Spleen (tissue), 7 donors: ENCODE measurements around the gene BMX.

Source experiments
- CTCF ChIP-seq, 11 experiments: fragments of 200-600 bp in 7 of 11; fragments of 450-650 bp in 4 of 11; sonication (generic) in 4 of 11; IDR thresholded peaks in 8 of 11; conservative IDR thresholded peaks in 3 of 11; 1 replicate in 7 of 11; 2 replicates in 4 of 11; pipeline versions ENCODE4 v1.4.0 to v1.8.0; 2016 to 2021; ENCODE audit warnings: antibody characterized with exemption in 11 of 11, inconsistent platforms in 4 of 11, mild to moderate bottlenecking in 1 of 11
- POLR2A ChIP-seq, 3 donors: fragments of 450-650 bp; IDR thresholded peaks; one replicate each; pipeline ENCODE4 v1.5.1; 2017; ENCODE audit warnings: antibody characterized with exemption in 3 of 3, mild to moderate bottlenecking in 1 of 3
- donor health status: DM: no; HTN: no; CAD: no; lungs with moderate emphysema.
- donor health status: DM: no; HTN: no; CAD: no.
- donor health status: DM: no; HTN: no; CAD: no.

GRCh38 chrX:15525664-15526416, 25.2 kb downstream of the BMX start:
- TF ChIP-seq POLR2A (IDR thresholded peaks at IDR 0.05) (no peak), CTCF (IDR thresholded peaks at IDR 0.05 in 8 of 11, conservative IDR thresholded peaks at IDR 0.05 in 3 of 11) (no peak)
